ENCODE results near the gene GRAMD1A.
"Not testable (repeated sequence)": the region's sequence is repeated elsewhere in the genome, so short reads cannot be mapped to it uniquely, and the experiment has no call there.

The GRAMD1A gene

GRCh38 chr19:34999498-35000337 is at the start of gene GRAMD1A:
Gene GRAMD1A, plus strand, starts transcription at chr19:35000323. Its CDS starts 156 bp downstream, at chr19:35000479.
- peak; percentile 55 for DNase-seq (ENCODE audit: low spot score)
- FAIRE-seq, result no peak

- DNase-seq (ENCODE audit: low spot score), result no peak
Observed at GRCh38 chr19:34953092-34953491, 47.0 kb upstream of the GRAMD1A start.

GRCh38 chr19:34957830-34958751 is 42.0 kb upstream of the GRAMD1A start:
- no peak for FAIRE-seq
- no peak for DNase-seq (ENCODE audit: low spot score)

More at GRCh38 chr19:34953092-34953491, 47.0 kb upstream of the GRAMD1A start:
- no peak for FAIRE-seq

GRCh38 chr19:34959021-34959420 is 41.1 kb upstream of the GRAMD1A start:
- FAIRE-seq, result no peak

GRCh38 chr19:34960103-34960805 is 39.9 kb upstream of the GRAMD1A start:
- peak; percentile 98 for DNase-seq (ENCODE audit: low spot score)
- peak; percentile 96 for FAIRE-seq

More at GRCh38 chr19:34959021-34959420, 41.1 kb upstream of the GRAMD1A start:
- DNase-seq (ENCODE audit: low spot score), result no peak

GRCh38 chr19:34960940-34961679 is 39.0 kb upstream of the GRAMD1A start:
- peak; percentile 10 for DNase-seq (ENCODE audit: low spot score)
- FAIRE-seq, result no peak

- DNase-seq (ENCODE audit: low spot score) (no peak), FAIRE-seq (no peak)
Observed at GRCh38 chr19:34961775-34962686, 38.1 kb upstream of the GRAMD1A start.

- FAIRE-seq (no peak), DNase-seq (ENCODE audit: low spot score) (no peak)
Observed at GRCh38 chr19:34962687-34963572, 37.2 kb upstream of the GRAMD1A start.

- no peak for FAIRE-seq
- DNase-seq (ENCODE audit: low spot score), result peak; percentile 6
Observed at GRCh38 chr19:34963573-34964406, 36.3 kb upstream of the GRAMD1A start, which contains the start of gene ZNF792. Gene ZNF792, minus strand, starts transcription at chr19:34964229. Its CDS starts 567 bp downstream, at chr19:34963662.

GRCh38 chr19:34964598-34964997 is 35.5 kb upstream of the GRAMD1A start:
- FAIRE-seq (no peak), DNase-seq (ENCODE audit: low spot score) (no peak)

- FAIRE-seq; DNase-seq (ENCODE audit: low spot score): not testable (repeated sequence)
Observed at GRCh38 chr19:34965505-34965904, 34.6 kb upstream of the GRAMD1A start.

GRCh38 chr19:34967551-34967950 is 32.6 kb upstream of the GRAMD1A start:
- FAIRE-seq (no peak), DNase-seq (ENCODE audit: low spot score) (no peak)

GRCh38 chr19:34969721-34970120 is 30.4 kb upstream of the GRAMD1A start:
- DNase-seq (ENCODE audit: low spot score), result no peak

GRCh38 chr19:34970185-34970780 is 29.8 kb upstream of the GRAMD1A start:
- FAIRE-seq; DNase-seq (ENCODE audit: low spot score): not testable (repeated sequence)

More at GRCh38 chr19:34969721-34970120, 30.4 kb upstream of the GRAMD1A start:
- no peak for FAIRE-seq

- DNase-seq (ENCODE audit: low spot score), result no peak
Observed at GRCh38 chr19:34972163-34972705, 27.9 kb upstream of the GRAMD1A start.

GRCh38 chr19:34974646-34975045 is 25.5 kb upstream of the GRAMD1A start:
- DNase-seq (ENCODE audit: low spot score) (no peak), FAIRE-seq (no peak)

More at GRCh38 chr19:34972163-34972705, 27.9 kb upstream of the GRAMD1A start:
- FAIRE-seq, result no peak

GRCh38 chr19:34975056-34975455 is 25.1 kb upstream of the GRAMD1A start:
- no peak for DNase-seq (ENCODE audit: low spot score)
- FAIRE-seq, result no peak

All from RCC 7860 (cell line).